Colonic mucosa (tissue), 4 donors: ENCODE measurements around the gene BGN. TPM values are rescaled to one million over a fixed set of nuclear protein-coding genes. Genes with fewer than 3 reads are reported as not detected.

Source experiments
- DNase-seq: peaks from one replicate; pipeline ENCODE4 v3.0.0-alpha.2; 2020
- H3K27ac ChIP-seq: fragments of 200-600 bp; one replicate; pipeline ENCODE4 v1.8.0; 2021
- H3K27me3 ChIP-seq: fragments of 200-600 bp; one replicate; pipeline ENCODE4 v1.8.0; 2021
- H3K36me3 ChIP-seq: fragments of 200-600 bp; one replicate; pipeline ENCODE4 v1.8.0; 2021
- H3K4me1 ChIP-seq: fragments of 200-600 bp; one replicate; pipeline ENCODE4 v1.8.0; 2021; ENCODE audit warnings: mild to moderate bottlenecking
- H3K4me3 ChIP-seq: fragments of 200-600 bp; one replicate; pipeline ENCODE4 v1.8.0; 2021
- H3K9ac ChIP-seq, 2 donors: one replicate each; pipeline ENCODE4 v1.7.0; 2013; ENCODE audit warnings: control low read depth in 2 of 2, low read depth in 2 of 2, low read length in 2 of 2
- H3K9me3 ChIP-seq: fragments of 200-600 bp; one replicate; pipeline ENCODE4 v1.8.0; 2021
- intact Hi-C: fragments of 100-400 bp; cut with DNase I; formaldehyde crosslinking; loops from one replicate; pipeline ENCODE4 v1.14.1; 2022
- total RNA-seq, 2 donors: library from RNA; stranded (reverse); fragmentation: NEBNext Ultra II Directional in 1 of 2; extraction: Animal tissue kit (Norgen Biotek cat#: 25700) in 1 of 2; gene quantifications; one replicate each; pipeline ENCODE4 v1.2.1, GENCODE V29; 2021
- TF ChIP-seq, protein P1 (sequence below): fragments of 200-600 bp; IDR thresholded peaks from one replicate; pipeline ENCODE4 v1.8.0; 2022; ENCODE audit warnings: antibody characterized with exemption, mild to moderate bottlenecking
- donor health status: healthy.
- donor health status: DM: no; HTN: no; CAD: no.
- donor health status: DM: no; HTN: no; CAD: no.

BGN gene
- total RNA-seq, 2 donors from 2014 or later: 6.0 to 11.4 TPM

DNA sequence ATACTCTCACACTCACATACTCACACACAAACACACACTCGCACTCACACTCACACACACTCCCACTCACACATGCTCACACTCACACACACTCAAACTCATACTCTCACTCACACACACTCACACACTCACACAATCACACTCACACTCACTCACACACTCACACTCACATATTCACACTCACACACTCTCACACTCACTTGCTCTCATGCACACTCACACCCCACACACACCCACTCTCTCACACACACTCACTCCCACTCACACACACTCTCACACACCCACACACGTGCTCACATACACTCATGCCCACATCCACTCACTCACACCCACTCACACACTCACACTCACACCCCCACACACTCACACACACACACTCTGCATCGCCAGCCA is 17.7 kb downstream of the BGN start:
- H3K27ac ChIP-seq: no peak overlapping the region
- H3K4me3 ChIP-seq: no peak overlapping the region
- no peaks in the 10 kb centered on the region for H3K9me3 ChIP-seq
- no peaks in the 10 kb centered on the region for H3K36me3 ChIP-seq
- no peak overlapping the region for H3K9ac ChIP-seq
- no peak for DNase-seq
- no peaks in the 10 kb centered on the region for H3K4me1 ChIP-seq
- intact Hi-C loops: no loop called here
- peaks cover 6% of the 10 kb centered on the region for H3K27me3 ChIP-seq
- TF ChIP-seq, protein P1, sequence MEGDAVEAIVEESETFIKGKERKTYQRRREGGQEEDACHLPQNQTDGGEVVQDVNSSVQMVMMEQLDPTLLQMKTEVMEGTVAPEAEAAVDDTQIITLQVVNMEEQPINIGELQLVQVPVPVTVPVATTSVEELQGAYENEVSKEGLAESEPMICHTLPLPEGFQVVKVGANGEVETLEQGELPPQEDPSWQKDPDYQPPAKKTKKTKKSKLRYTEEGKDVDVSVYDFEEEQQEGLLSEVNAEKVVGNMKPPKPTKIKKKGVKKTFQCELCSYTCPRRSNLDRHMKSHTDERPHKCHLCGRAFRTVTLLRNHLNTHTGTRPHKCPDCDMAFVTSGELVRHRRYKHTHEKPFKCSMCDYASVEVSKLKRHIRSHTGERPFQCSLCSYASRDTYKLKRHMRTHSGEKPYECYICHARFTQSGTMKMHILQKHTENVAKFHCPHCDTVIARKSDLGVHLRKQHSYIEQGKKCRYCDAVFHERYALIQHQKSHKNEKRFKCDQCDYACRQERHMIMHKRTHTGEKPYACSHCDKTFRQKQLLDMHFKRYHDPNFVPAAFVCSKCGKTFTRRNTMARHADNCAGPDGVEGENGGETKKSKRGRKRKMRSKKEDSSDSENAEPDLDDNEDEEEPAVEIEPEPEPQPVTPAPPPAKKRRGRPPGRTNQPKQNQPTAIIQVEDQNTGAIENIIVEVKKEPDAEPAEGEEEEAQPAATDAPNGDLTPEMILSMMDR: no peak

DNA sequence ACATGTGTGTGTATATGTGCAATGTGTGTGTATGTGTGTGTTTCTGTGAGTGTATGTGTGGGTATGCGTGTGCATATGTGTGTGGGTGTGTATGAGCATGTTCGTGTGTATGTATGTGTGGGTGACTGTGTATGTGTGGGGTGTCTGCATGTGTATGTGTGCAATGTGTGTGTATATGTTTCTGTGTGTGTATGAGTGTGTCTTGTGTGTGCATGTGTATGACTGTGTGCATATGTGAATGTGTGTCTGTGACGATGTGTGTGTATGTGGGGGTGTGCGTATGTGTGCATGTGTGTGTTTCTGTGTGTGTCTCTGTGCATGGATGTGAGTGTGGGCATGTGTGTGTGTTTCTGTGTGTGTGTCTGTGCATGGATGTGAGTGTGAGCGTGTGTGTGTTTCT is 18.5 kb downstream of the BGN start:
- peaks cover 6% of the 10 kb centered on the region for H3K27me3 ChIP-seq
- TF ChIP-seq, protein P1: no peak
- intact Hi-C loops: no loop called here
- H3K9me3 ChIP-seq: no peaks in the 10 kb centered on the region
- no peak overlapping the region for H3K4me3 ChIP-seq
- no peak overlapping the region for H3K9ac ChIP-seq
- no peak overlapping the region for H3K27ac ChIP-seq
- H3K4me1 ChIP-seq: no peaks in the 10 kb centered on the region
- no peak for DNase-seq
- H3K36me3 ChIP-seq: no peaks in the 10 kb centered on the region

DNA sequence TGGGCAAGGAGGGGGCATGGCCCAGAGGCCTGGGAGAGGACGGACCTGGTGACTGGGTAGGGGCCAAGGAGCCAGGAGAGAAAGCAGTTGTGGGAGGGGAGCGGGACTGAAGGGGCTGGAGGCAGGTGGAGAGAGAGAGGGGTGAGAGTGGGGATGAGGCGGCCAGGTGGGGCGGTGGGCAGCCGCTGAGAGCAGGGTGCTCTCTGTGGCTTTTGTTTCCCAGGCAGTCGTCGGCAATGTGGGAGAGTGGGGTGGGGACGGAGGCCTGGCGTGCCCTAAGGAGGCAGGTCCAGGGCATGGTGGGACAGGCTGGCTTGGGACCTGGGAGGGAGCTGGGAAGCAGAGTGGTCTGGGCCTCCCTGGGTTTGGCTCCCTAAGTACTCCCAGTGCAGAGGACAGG is 19.5 kb downstream of the BGN start:
- intact Hi-C loops: no loop called here
- peaks cover 6% of the 10 kb centered on the region for H3K27me3 ChIP-seq
- TF ChIP-seq, protein P1: no peak
- H3K27ac ChIP-seq: no peak overlapping the region
- H3K9me3 ChIP-seq: no peaks in the 10 kb centered on the region
- no peak for DNase-seq
- H3K9ac ChIP-seq: no peak overlapping the region
- no peaks in the 10 kb centered on the region for H3K36me3 ChIP-seq
- H3K4me1 ChIP-seq: no peaks in the 10 kb centered on the region
- no peak overlapping the region for H3K4me3 ChIP-seq

DNA sequence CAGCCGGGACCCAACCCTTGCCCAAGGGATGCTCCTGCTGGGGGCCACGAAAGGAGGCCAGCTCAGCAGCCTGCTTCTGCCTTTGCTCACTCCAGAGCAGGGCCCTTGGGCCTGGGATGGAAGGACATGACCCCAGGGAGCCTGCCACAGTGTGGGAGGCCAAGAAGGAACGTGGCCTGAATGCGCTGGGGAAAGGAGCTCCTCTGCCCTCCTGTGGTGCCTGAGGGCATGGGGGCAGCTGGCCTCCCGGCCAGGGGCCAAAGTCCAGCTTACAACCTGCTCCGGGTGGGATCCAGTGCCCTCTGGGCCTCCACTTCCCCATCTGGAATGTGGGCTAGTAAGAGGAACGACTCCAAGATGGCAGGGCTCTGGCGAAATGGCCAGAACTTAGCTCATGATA is 20.7 kb downstream of the BGN start:
- TF ChIP-seq, protein P1: no peak
- Histone ChIP-seq H3K36me3 (no peaks in the 10 kb centered on the region), H3K4me1 (no peaks in the 10 kb centered on the region), H3K4me3 (no peak overlapping the region), H3K9ac (no peak overlapping the region), H3K27me3 (peaks cover 6% of the 10 kb centered on the region), H3K27ac (no peak overlapping the region), H3K9me3 (no peaks in the 10 kb centered on the region)
- intact Hi-C loops: no loop called here
- no peak for DNase-seq

DNA sequence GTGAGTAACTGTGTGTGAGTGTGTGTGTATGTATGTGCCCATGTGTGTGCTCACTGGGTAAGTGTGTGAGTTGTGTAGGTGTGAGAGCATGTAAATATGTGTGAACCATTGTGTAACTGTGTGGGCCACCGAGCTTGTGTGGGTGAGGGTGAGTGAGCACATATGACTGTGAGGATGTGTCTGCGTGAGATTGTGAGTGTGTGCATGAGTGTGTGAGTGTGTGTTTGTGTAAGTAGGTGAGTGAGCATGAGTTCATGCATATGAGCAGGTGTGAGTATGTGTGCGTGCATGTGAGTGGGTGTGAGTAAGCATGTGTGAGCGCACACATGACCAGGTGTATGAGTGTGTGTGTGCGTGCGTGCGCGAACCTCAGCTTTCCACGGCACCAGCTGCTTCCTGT is 21.3 kb downstream of the BGN start:
- Histone ChIP-seq H3K36me3 (no peaks in the 10 kb centered on the region), H3K9me3 (no peaks in the 10 kb centered on the region), H3K4me1 (no peaks in the 10 kb centered on the region), H3K27me3 (peaks cover 6% of the 10 kb centered on the region), H3K9ac (no peak overlapping the region), H3K27ac (no peak overlapping the region), H3K4me3 (no peak overlapping the region)
- DNase-seq: no peak
- intact Hi-C loops: no loop called here
- TF ChIP-seq, protein P1: no peak

DNA sequence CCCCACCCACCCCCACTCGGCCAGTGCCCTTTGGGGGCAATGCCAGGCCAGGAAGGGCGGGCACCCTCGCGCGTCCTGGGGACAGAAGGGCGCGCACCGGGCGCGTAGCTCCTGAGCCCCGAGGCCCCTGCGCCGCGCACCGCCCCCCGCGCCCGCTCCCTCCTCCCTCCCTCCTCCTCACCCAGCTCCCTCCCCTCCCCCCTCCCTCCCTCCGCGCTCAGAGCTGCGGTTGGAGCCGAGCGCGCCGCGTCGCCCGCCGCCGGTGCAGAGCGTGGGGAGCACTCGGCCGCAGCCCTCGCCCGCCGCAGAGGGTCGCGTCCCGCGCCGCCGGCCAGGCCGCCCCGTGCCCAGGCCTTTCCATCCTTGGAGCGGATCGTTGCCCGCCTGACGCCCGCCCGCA is 22.6 kb downstream of the BGN start, which contains the start of gene ATP2B3:
Gene ATP2B3 (plus strand): TSS at position 220 of the 400 bp plus-strand sequence. CDS start 18,606 bp downstream, outside the sequence.
- intact Hi-C loops: no loop called here
- Histone ChIP-seq H3K4me1 (no peaks in the 10 kb centered on the region), H3K27me3 (peaks cover 6% of the 10 kb centered on the region), H3K4me3 (no peak within 1 kb of the TSS), H3K9ac (no peak within 1 kb of the TSS), H3K36me3 (no peaks in the 10 kb centered on the region), H3K9me3 (no peaks in the 10 kb centered on the region), H3K27ac (no peak within 1 kb of the TSS)
- DNase-seq: no peak
- TF ChIP-seq, protein P1: no peak
